Measurements from ENCODE around the gene MAP3K1. TPM values are rescaled to one million over a fixed set of nuclear protein-coding genes. Genes with fewer than 3 reads are reported as not detected.
A peak's percentile ranks its signal among the peaks of the same experiment; 100 is the strongest.

Gene MAP3K1
- polyA plus RNA-seq, 1 experiment, result 7.7 TPM

DNA sequence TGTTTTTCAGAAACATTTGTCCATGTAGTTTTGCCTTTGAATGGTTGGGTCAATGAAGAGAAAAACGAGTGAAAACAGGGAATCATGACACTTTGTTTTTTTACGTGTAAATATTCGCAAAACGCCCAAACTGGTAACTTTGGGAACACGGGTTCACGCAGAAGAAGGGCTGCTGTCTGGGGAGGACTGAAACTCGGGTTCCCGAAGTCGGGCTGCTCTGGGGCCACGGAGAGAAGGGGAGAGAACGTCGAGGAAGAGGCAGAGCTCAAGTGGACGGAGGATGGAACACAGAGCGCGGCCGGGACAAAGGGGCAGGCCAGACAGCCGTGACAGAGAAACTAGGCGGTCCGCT, 93.6 kb downstream of the MAP3K1 start:
- TF ChIP-seq, protein P1, sequence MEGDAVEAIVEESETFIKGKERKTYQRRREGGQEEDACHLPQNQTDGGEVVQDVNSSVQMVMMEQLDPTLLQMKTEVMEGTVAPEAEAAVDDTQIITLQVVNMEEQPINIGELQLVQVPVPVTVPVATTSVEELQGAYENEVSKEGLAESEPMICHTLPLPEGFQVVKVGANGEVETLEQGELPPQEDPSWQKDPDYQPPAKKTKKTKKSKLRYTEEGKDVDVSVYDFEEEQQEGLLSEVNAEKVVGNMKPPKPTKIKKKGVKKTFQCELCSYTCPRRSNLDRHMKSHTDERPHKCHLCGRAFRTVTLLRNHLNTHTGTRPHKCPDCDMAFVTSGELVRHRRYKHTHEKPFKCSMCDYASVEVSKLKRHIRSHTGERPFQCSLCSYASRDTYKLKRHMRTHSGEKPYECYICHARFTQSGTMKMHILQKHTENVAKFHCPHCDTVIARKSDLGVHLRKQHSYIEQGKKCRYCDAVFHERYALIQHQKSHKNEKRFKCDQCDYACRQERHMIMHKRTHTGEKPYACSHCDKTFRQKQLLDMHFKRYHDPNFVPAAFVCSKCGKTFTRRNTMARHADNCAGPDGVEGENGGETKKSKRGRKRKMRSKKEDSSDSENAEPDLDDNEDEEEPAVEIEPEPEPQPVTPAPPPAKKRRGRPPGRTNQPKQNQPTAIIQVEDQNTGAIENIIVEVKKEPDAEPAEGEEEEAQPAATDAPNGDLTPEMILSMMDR (IDR thresholded peaks at IDR 0.05; ENCODE audit: low read depth, low read length), result no peak
- ChIA-PET POLR2A (interaction anchor here (0.6 to 2.4 kb wide), 5 partner anchors 14 to 319 kb away, joined by 3 to 15 read pairs (median 3); partner anchors contain the start of gene GPBP1), CTCF (no interaction called here)
- Histone ChIP-seq H3K27me3 (ENCODE audit: control insufficient read depth, insufficient read depth, low read length) (no peaks in the 10 kb centered on the region), H3K4me3 (ENCODE audit: low read depth, low read length) (peak overlapping the region; percentile 79), H3K9me3 (ENCODE audit: control insufficient read depth, insufficient read depth, low read length) (no peaks in the 10 kb centered on the region), H3K27ac (ENCODE audit: low read depth, low read length) (peak overlapping the region; percentile 92)
- DNase-seq (ENCODE audit: low read depth, low spot score), result no peak

DNA sequence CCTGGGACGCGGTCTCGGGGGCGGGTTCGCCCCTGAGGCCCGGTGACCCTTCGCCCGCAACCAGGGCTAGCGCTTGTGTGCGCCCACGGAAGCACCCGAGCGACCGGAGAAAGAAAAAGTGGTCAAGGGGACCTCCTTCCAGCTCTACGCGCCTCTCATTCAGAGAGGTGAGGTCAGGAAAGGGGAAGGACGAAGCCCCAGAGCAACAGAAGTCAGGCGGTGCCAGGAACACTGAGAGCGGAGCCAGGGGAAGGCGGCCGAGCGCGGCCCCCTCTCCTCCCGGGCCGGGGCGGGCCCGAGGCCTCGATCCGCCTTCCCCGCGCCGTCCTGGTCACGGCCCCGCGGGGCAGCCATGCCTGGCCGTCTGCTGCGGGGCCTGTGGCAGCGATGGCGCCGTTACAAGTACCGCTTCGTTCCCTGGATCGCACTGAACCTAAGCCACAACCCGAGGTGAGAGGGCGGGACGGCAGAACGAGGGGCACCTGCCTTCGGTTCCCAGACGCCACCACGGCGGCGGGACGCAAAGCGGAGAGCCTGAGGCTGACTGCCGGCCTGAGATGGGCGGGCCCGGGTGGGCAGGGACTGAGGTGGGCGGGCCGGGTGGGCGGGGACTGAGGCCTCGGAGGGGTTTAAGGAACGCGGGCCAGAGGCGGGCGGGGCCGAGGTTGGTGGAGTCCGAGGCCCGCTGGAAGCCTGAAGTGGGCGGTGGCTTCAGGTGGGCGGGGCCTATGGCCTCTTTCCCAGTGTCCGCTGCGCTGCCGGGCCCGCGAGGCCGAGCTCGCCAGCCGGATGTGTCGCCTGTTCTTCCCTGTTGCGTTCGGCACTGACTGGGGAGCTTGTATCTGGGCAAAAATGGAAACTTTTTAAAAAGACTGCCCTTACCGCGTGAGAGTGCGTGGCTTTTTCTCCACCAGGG, 94.2 kb downstream of the MAP3K1 start, which contains the start of gene SETD9:
TSS of gene SETD9 (plus strand) at position 303 of the 916 bp plus-strand sequence. CDS start at position 353, 50 bp downstream.
- H3K9me3 ChIP-seq (ENCODE audit: control insufficient read depth, insufficient read depth, low read length), result no peaks in the 10 kb centered on the region
- TF ChIP-seq, protein P1 (IDR thresholded peaks at IDR 0.05; ENCODE audit: low read depth, low read length), result no peak
- DNase-seq (ENCODE audit: low read depth, low spot score), result peak; percentile 93
- ChIA-PET POLR2A (interaction anchor here (0.6 to 2.4 kb wide), 7 partner anchors 9 to 318 kb away, joined by 3 to 15 read pairs (median 3); partner anchors contain the start of gene GPBP1), CTCF (interaction anchor here (0.6 to 1.8 kb wide), 3 partner anchors 9 to 1554 kb away, joined by 3 to 4 read pairs (median 3); no protein-coding TSS in a partner anchor)
- H3K4me3 ChIP-seq (ENCODE audit: low read depth, low read length), result peak within 1 kb of the TSS; percentile 79
- H3K27me3 ChIP-seq (ENCODE audit: control insufficient read depth, insufficient read depth, low read length), result no peaks in the 10 kb centered on the region
- H3K27ac ChIP-seq (ENCODE audit: low read depth, low read length), result peak within 1 kb of the TSS; percentile 93

DNA sequence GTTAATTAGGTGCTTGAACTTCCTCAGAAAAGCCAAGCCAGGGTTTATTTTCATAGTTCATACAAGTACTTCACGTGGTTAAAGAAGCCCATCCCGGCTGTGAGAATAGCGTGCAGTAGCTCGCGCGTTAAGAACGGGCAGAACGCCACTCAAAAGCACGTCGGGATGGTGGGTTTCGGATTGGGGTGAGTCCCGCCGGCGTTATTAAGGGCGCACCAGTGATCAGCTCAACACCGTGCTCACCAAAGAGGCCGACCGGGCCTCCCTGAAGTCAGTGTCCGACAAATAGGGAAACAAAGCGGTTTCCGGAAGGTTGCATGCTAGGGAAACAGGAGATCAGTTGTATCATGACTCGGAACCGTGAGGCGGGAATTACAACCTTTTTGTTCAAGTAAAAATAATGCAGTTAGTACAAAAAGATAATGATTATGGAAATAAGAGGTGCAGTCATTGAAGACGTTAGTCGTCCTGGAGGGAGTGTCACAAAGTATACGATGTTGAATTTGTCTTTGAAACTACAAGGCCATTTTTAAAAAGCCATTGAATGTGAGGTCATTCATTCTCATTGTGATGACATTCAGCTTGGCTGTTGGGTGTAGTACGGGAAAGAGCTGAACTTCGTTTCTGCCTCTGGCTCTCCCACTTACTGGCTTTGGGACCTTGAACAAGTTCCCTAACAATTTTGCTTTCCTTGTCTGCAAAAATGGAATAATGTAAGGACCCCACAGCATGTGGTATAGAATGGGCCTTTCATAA, 95.0 kb downstream of the MAP3K1 start:
- POLR2A ChIA-PET, result interaction anchor here (0.5 to 2.4 kb wide), 5 partner anchors 8 to 263 kb away, joined by 3 to 15 read pairs (median 6); partner anchors contain the start of gene GPBP1
- Histone ChIP-seq H3K27me3 (ENCODE audit: control insufficient read depth, insufficient read depth, low read length) (no peaks in the 10 kb centered on the region), H3K9me3 (ENCODE audit: control insufficient read depth, insufficient read depth, low read length) (no peaks in the 10 kb centered on the region), H3K27ac (ENCODE audit: low read depth, low read length) (peak overlapping the region; percentile 93), H3K4me3 (ENCODE audit: low read depth, low read length) (peak overlapping the region; percentile 74)
- TF ChIP-seq, protein P1 (IDR thresholded peaks at IDR 0.05; ENCODE audit: low read depth, low read length), result no peak
- CTCF ChIA-PET, result interaction anchor here (0.9 to 1.8 kb wide), 4 partner anchors 9 to 310 kb away, joined by 3 to 5 read pairs (median 4); no protein-coding TSS in a partner anchor
- DNase-seq (ENCODE audit: low read depth, low spot score), result peak; percentile 34

DNA sequence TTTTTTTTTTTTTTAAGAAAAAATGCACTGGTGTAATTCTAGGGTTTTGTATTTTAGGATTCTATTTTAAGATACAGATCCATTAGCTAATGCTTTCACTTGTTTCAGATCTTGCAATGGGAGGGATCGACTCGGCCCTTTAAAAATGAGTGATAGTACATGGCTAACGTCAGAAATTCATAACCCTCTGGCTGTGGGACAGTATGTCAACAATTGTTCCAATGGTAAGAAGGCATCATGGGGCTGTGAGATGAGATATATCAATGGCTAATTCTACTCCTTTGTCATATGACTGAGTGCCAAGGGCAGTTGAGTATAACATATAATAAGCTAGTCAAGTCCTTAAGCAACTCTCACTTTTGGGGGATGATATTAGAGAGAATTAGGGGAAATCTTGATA, 98.4 kb downstream of the MAP3K1 start:
- ChIA-PET CTCF (interaction anchor here (0.7 kb wide), 1 partner anchor 239 kb away, joined by 7 read pairs; no protein-coding TSS in a partner anchor), POLR2A (no interaction called here)
- Histone ChIP-seq H3K27me3 (ENCODE audit: control insufficient read depth, insufficient read depth, low read length) (no peaks in the 10 kb centered on the region), H3K9me3 (ENCODE audit: control insufficient read depth, insufficient read depth, low read length) (no peaks in the 10 kb centered on the region), H3K4me3 (ENCODE audit: low read depth, low read length) (no peak overlapping the region), H3K27ac (ENCODE audit: low read depth, low read length) (no peak overlapping the region)
- TF ChIP-seq, protein P1 (IDR thresholded peaks at IDR 0.05; ENCODE audit: low read depth, low read length), result no peak
- DNase-seq (ENCODE audit: low read depth, low spot score), result no peak
